Endothelial cell (in vitro differentiated cells): ENCODE measurements around the gene FRMD8. TPM values are rescaled to one million over a fixed set of nuclear protein-coding genes. Genes with fewer than 3 reads are reported as not detected.

Source experiments
- DNase-seq: peaks from one replicate; pipeline ENCODE4 v3.0.0; 2021; ENCODE audit warnings: low spot score
- H3K27ac Mint-ChIP-seq: one replicate; pipeline ENCODE4 v1.8.0; 2021; ENCODE audit warnings: mixed read lengths, inconsistent platforms; ENCODE audit not compliant: unreplicated experiment
- H3K27me3 Mint-ChIP-seq: one replicate; pipeline ENCODE4 v1.8.0; 2021; ENCODE audit warnings: mild to moderate bottlenecking, moderate library complexity, mixed read lengths, inconsistent platforms; ENCODE audit not compliant: unreplicated experiment
- H3K36me3 Mint-ChIP-seq: one replicate; pipeline ENCODE4 v1.8.0; 2021; ENCODE audit warnings: mild to moderate bottlenecking, low read depth, mixed read lengths, inconsistent platforms; ENCODE audit not compliant: unreplicated experiment
- H3K4me1 Mint-ChIP-seq: one replicate; pipeline ENCODE4 v1.8.0; 2021; ENCODE audit warnings: mild to moderate bottlenecking, mixed read lengths, inconsistent platforms; ENCODE audit not compliant: unreplicated experiment
- H3K4me3 Mint-ChIP-seq: one replicate; pipeline ENCODE4 v1.8.0; 2021; ENCODE audit warnings: mild to moderate bottlenecking, mixed read lengths, inconsistent platforms; ENCODE audit not compliant: unreplicated experiment
- H3K9me3 Mint-ChIP-seq: one replicate; pipeline ENCODE4 v1.8.0; 2021; ENCODE audit warnings: mixed read lengths, inconsistent platforms; ENCODE audit not compliant: unreplicated experiment
- total RNA-seq: library from RNA; stranded (reverse); fragmentation: NEBNext Ultra II Directional; extraction: Animal tissue kit (Norgen Biotek cat#: 25700); gene quantifications from one replicate; pipeline ENCODE4 v1.2.1, GENCODE V29; 2021; ENCODE audit not compliant: unreplicated experiment
- TF ChIP-seq, protein P1 (sequence below): fragments of 200-600 bp; sonication (generic); IDR thresholded peaks from one replicate; pipeline ENCODE4 v1.5.0; 2021; ENCODE audit warnings: antibody characterized with exemption; ENCODE audit not compliant: unreplicated experiment

The FRMD8 gene
- total RNA-seq, 1 donor from 2014 or later: 76.0 TPM

DNA sequence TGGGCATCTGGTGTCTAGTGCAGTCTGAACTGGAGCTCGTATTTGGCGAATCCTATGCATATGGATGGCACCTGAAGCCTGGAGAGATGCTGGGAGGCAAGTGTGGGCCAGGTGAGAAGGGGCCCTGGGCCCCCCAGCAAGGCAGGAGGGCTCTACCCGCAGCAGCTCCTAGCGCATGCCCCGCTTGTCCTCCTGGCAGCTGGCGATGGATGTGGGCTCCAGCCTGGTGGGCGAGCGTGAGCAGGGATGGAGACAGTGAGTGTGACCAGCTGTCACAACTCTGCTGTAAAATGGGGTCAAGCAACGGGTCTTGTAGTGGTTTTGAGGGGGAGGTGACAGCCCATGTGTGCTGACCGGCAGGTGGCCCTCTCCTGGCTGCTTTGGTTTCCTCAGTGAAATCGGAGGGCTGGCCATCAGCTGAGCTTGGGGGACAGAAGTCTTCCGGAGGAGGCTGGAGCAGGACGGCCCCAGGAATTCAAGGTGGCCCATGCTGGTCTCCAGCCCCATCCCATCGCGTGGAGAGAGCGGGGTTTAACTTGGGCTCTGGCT, 12.0 kb downstream of the FRMD8 start:
- Mint-ChIP-seq H3K4me3 (peak overlapping the region; percentile 37), H3K27ac (peak overlapping the region; percentile 61)

DNA sequence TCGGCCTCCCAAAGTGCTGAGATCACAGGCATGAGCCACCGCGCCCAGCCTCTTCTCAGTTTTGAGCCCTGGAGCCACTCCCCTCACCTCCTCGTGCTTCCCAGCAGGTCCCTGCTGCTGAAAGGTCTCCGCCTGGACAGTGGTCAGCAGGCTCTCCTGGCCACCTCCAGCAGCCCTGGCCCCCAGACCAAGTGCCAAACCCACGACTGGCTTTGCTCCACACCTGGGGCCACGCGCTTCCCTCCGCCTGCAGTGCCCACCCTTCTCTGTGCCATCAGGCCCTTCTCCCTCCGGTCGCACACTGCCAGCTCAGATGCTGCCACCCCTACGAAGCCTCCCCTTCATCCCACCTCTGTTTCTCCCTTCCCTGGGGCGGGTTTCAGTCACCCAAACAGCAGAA, 12.8 kb downstream of the FRMD8 start:
- TF ChIP-seq, protein P1, sequence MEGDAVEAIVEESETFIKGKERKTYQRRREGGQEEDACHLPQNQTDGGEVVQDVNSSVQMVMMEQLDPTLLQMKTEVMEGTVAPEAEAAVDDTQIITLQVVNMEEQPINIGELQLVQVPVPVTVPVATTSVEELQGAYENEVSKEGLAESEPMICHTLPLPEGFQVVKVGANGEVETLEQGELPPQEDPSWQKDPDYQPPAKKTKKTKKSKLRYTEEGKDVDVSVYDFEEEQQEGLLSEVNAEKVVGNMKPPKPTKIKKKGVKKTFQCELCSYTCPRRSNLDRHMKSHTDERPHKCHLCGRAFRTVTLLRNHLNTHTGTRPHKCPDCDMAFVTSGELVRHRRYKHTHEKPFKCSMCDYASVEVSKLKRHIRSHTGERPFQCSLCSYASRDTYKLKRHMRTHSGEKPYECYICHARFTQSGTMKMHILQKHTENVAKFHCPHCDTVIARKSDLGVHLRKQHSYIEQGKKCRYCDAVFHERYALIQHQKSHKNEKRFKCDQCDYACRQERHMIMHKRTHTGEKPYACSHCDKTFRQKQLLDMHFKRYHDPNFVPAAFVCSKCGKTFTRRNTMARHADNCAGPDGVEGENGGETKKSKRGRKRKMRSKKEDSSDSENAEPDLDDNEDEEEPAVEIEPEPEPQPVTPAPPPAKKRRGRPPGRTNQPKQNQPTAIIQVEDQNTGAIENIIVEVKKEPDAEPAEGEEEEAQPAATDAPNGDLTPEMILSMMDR: no peak
- peaks cover 17% of the 10 kb centered on the region for H3K4me1 Mint-ChIP-seq
- peaks cover 6% of the 10 kb centered on the region for H3K27me3 Mint-ChIP-seq
- peak overlapping the region; percentile 9 for H3K27ac Mint-ChIP-seq
- no peak overlapping the region for H3K4me3 Mint-ChIP-seq
- no peak for DNase-seq
- H3K36me3 Mint-ChIP-seq: peaks cover 22% of the 10 kb centered on the region
- no peaks in the 10 kb centered on the region for H3K9me3 Mint-ChIP-seq

More for the DNA sequence above, 12.0 kb downstream of the FRMD8 start:
- no peak for DNase-seq
- H3K36me3 Mint-ChIP-seq: peaks cover 22% of the 10 kb centered on the region
- TF ChIP-seq, protein P1: no peak
- H3K9me3 Mint-ChIP-seq: no peaks in the 10 kb centered on the region
- peaks cover 10% of the 10 kb centered on the region for H3K4me1 Mint-ChIP-seq
- H3K27me3 Mint-ChIP-seq: peaks cover 6% of the 10 kb centered on the region

DNA sequence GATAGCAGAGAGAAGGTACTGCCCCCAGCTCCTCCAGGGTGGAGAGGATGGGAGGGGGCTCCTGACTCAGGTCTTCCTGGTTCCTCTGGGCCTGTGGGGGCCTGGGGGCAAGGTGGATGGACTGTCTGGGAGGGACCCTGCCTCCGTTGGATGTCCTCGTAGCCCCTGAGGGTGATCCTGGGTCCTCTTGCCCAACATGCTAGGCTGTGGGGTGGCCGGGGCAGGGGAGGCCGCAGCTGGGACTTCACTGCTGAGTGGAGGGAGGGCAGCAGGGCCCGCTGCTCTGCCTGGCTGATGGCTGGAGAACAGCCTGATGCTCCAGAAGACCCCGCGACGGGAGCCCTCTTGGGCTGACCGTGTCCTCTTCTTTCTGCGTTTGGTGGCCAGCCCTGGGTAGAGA, 13.4 kb downstream of the FRMD8 start:
- no peak for DNase-seq
- peaks cover 6% of the 10 kb centered on the region for H3K27me3 Mint-ChIP-seq
- H3K9me3 Mint-ChIP-seq: no peaks in the 10 kb centered on the region
- no peak overlapping the region for H3K4me3 Mint-ChIP-seq
- no peak overlapping the region for H3K27ac Mint-ChIP-seq
- TF ChIP-seq, protein P1: no peak
- peaks cover 17% of the 10 kb centered on the region for H3K4me1 Mint-ChIP-seq
- peaks cover 22% of the 10 kb centered on the region for H3K36me3 Mint-ChIP-seq

DNA sequence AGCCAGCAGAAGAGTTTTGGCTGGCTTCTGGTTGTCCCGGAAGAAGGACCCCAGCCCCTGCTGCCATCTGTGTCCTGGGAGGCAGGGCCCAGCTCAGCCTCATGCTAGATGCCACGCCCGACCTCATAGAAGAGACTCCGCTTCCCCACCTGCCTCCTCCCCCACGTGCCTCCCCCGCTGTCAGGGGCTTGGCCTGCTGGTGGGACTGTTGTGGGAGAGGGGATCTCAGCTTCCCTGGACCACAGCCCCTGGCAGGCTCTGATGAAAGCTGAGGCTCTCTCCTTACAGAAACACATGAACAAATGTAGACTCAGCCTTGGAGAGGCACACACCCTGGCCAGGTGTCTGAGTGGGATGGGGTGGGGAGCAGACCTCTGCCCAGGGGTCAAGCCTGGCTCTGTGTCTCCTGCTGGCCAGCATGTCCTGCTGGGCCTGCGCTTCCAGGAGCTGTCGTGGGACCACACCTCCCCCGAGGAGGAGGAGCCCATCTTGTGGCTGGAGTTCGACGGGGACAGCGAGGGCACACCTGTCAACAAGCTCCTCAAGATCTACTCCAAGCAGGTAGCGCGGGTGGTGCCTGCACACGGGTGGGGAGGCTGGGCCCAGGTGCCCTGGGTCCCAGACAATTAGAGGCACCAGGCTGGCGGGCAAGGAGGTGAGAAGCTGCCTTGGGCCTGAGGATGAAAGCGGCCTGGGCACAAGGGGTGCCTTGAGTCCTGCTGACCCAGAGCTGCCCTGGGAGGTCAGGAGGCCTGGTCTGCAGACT, 14.1 kb downstream of the FRMD8 start:
- TF ChIP-seq, protein P1: no peak
- Mint-ChIP-seq H3K27me3 (peaks cover 6% of the 10 kb centered on the region), H3K36me3 (peaks cover 22% of the 10 kb centered on the region), H3K4me3 (no peak overlapping the region), H3K4me1 (peaks cover 17% of the 10 kb centered on the region), H3K27ac (no peak overlapping the region), H3K9me3 (no peaks in the 10 kb centered on the region)
- DNase-seq: no peak
